IPS DF 6.9 (cell line): ENCODE data around the gene OPCML.

Experiments
- DNase-seq: peaks from one replicate; pipeline ENCODE4 v3.0.0-alpha.2; 2013; ENCODE audit warnings: low read depth, low spot score
- H3K27ac ChIP-seq: one replicate; pipeline ENCODE4 v1.5.1; 2013; ENCODE audit warnings: low read length, control low read depth
- H3K27me3 ChIP-seq: 2 replicates; pipeline ENCODE4 v1.6.1; 2013; ENCODE audit warnings: mild to moderate bottlenecking, low read length; ENCODE audit not compliant: control insufficient read depth, insufficient read depth
- H3K36me3 ChIP-seq: 2 replicates; pipeline ENCODE4 v1.6.1; 2013; ENCODE audit warnings: low read length; ENCODE audit not compliant: control insufficient read depth, insufficient read depth
- H3K4me1 ChIP-seq: 2 replicates; pipeline ENCODE4 v1.6.1; 2013; ENCODE audit warnings: low read length; ENCODE audit not compliant: control insufficient read depth, insufficient read depth
- H3K4me3 ChIP-seq: 2 replicates; pipeline ENCODE4 v1.5.1; 2013; ENCODE audit warnings: mild to moderate bottlenecking, low read length
- H3K9me3 ChIP-seq: 2 replicates; pipeline ENCODE4 v1.6.1; 2013; ENCODE audit warnings: low read length, inconsistent platforms; ENCODE audit not compliant: control insufficient read depth, insufficient read depth
- WGBS: extraction: QIAGEN DNeasy Blood & Tissue Kit; methylation state at CpG from one replicate; pipeline ENCODE4 v1.1.7; 2013; ENCODE audit warnings: mixed read lengths, missing lambda C conversion rate; ENCODE audit not compliant: insufficient read length, insufficient coverage; 5-methylcytosine and 5-hydroxymethylcytosine counted together

OPCML gene

GRCh38 chr11:132590986-132591385 is 941.3 kb downstream of the OPCML start:
- WGBS, result no CpG with 5 or more reads among the region's 5 CpGs
- no peak overlapping the region for H3K4me3 ChIP-seq
- H3K4me1 ChIP-seq, result 0 out of 2 replicates have a peak, but pooled peaks cover 1% of the 10 kb centered on the region
- DNase-seq, result no peak
- no peaks in the 10 kb centered on the region for H3K36me3 ChIP-seq
- H3K9me3 ChIP-seq, result no peaks in the 10 kb centered on the region
- no peaks in the 10 kb centered on the region for H3K27me3 ChIP-seq
- no peak overlapping the region for H3K27ac ChIP-seq

DNA sequence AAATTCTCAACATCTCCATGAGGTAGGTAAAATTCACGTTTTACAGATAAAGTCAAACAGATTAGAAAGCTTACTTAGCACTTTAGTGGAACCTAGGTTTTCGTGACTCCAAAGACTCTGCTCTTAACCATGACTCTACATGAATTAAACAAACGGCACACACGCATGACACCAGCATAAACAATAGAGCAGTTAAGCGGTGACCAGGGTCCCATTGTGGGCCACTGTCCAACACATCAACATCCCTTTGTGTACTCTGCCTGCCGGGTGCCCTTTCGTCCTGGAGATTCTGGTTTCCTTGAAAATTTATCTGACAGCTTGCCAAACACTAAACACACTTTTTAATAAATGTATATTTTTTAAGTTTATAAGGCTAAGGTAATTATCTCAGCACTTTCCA is 941.7 kb downstream of the OPCML start:
- Histone ChIP-seq H3K4me1 (0 out of 2 replicates have a peak, but pooled peaks cover 1% of the 10 kb centered on the region), H3K27me3 (no peaks in the 10 kb centered on the region), H3K27ac (no peak overlapping the region), H3K9me3 (no peaks in the 10 kb centered on the region), H3K36me3 (no peaks in the 10 kb centered on the region), H3K4me3 (no peak overlapping the region)
- DNase-seq, result no peak
- WGBS, result no CpG with 5 or more reads among the region's 7 CpGs

- H3K4me1 ChIP-seq, result 0 out of 2 replicates have a peak, but pooled peaks cover 1% of the 10 kb centered on the region
- H3K36me3 ChIP-seq, result no peaks in the 10 kb centered on the region
- no peak for DNase-seq
- no peaks in the 10 kb centered on the region for H3K9me3 ChIP-seq
- H3K4me3 ChIP-seq, result no peak overlapping the region
- H3K27me3 ChIP-seq, result no peaks in the 10 kb centered on the region
- no peak overlapping the region for H3K27ac ChIP-seq
- 100% methylated on average over 1 of the region's 1 CpG for WGBS
Observed at GRCh38 chr11:132589791-132590190, 942.5 kb downstream of the OPCML start.

GRCh38 chr11:132588366-132588765 is 943.9 kb downstream of the OPCML start:
- Histone ChIP-seq H3K4me3 (no peak overlapping the region), H3K27ac (no peak overlapping the region), H3K4me1 (0 out of 2 replicates have a peak, but pooled peaks cover 1% of the 10 kb centered on the region), H3K9me3 (no peaks in the 10 kb centered on the region), H3K36me3 (no peaks in the 10 kb centered on the region), H3K27me3 (no peaks in the 10 kb centered on the region)
- no peak for DNase-seq

- no peaks in the 10 kb centered on the region for H3K27me3 ChIP-seq
- no peaks in the 10 kb centered on the region for H3K4me1 ChIP-seq
- H3K4me3 ChIP-seq, result no peak overlapping the region
- no CpG with 5 or more reads among the region's 2 CpGs for WGBS
- no peak overlapping the region for H3K27ac ChIP-seq
- DNase-seq, result no peak
- no peaks in the 10 kb centered on the region for H3K36me3 ChIP-seq
- H3K9me3 ChIP-seq, result no peaks in the 10 kb centered on the region
Observed at GRCh38 chr11:132587716-132588115, 944.6 kb downstream of the OPCML start.

DNA sequence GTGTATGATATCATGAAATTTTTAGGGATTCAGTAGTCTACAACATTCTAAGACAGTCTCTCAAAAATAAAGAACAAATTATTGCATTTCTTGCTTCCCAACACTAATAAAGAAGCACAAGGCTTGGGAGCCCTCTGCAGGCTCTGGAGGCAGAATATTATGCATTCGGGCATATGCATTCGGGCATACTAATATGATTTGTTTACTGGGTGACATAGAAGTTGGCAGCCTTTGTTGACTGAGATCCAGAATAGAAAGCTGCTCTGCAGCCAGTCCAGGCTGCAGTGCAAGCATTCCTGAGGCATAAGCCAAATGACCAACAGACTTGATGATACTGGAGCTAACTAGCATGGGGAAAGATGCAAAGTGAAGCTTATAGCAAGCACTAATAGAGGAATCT is 945.5 kb downstream of the OPCML start:
- WGBS, result no CpG with 5 or more reads among the region's 2 CpGs
- Histone ChIP-seq H3K9me3 (no peaks in the 10 kb centered on the region), H3K4me1 (no peaks in the 10 kb centered on the region), H3K27ac (no peak overlapping the region), H3K4me3 (no peak overlapping the region), H3K36me3 (no peaks in the 10 kb centered on the region), H3K27me3 (no peaks in the 10 kb centered on the region)
- no peak for DNase-seq

DNA sequence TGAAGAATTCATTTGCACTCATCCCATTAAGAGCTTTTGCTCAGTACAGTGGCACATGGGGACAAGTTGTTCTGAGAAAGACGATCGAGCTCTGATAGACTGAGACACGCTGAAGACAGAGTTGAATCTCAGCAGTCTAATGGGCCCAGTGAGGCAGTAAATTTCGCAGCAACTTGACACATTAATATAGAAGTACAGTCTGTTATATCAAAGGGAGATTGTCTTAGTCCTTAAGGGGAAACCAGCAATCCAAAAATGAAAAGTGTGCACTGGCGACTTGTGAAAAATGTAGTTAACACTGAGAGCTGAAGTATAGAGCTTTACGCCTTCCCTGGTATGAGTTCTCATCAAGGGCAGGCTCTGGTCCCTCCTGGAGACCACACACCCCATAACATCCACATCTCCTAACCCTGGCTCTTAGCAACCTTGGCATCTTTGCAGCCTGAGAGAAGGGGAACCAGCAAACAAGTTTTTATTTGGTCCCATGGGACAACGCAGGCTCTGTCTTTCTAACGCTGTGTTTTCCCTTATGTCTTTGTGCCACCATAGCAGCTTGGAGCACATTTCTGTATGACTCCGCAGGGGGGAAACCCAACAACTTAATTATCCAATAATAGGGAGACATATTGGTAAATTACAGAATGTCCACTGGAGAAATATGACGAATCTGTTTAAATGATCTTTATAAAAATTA is 952.5 kb downstream of the OPCML start:
- WGBS, result no CpG with 5 or more reads among the region's 10 CpGs
- no peaks in the 10 kb centered on the region for H3K27me3 ChIP-seq
- DNase-seq, result no peak
- H3K9me3 ChIP-seq, result no peaks in the 10 kb centered on the region
- no peaks in the 10 kb centered on the region for H3K36me3 ChIP-seq
- no peak overlapping the region for H3K27ac ChIP-seq
- H3K4me1 ChIP-seq, result peaks cover 4% of the 10 kb centered on the region
- H3K4me3 ChIP-seq, result no peak overlapping the region

- DNase-seq, result no peak
- Histone ChIP-seq H3K4me3 (no peak overlapping the region), H3K4me1 (peaks cover 4% of the 10 kb centered on the region), H3K36me3 (no peaks in the 10 kb centered on the region), H3K27me3 (no peaks in the 10 kb centered on the region), H3K9me3 (no peaks in the 10 kb centered on the region), H3K27ac (no peak overlapping the region)
- WGBS, result no CpG with 5 or more reads among the region's 3 CpGs
Observed at GRCh38 chr11:132579136-132579535, 953.2 kb downstream of the OPCML start.

- Histone ChIP-seq H3K27me3 (no peaks in the 10 kb centered on the region), H3K27ac (no peak overlapping the region), H3K9me3 (no peaks in the 10 kb centered on the region), H3K4me3 (no peak overlapping the region), H3K36me3 (no peaks in the 10 kb centered on the region), H3K4me1 (peaks cover 4% of the 10 kb centered on the region)
- no CpG with 5 or more reads among the region's 1 CpG for WGBS
- no peak for DNase-seq
Observed at GRCh38 chr11:132578580-132578979, 953.7 kb downstream of the OPCML start.

DNA sequence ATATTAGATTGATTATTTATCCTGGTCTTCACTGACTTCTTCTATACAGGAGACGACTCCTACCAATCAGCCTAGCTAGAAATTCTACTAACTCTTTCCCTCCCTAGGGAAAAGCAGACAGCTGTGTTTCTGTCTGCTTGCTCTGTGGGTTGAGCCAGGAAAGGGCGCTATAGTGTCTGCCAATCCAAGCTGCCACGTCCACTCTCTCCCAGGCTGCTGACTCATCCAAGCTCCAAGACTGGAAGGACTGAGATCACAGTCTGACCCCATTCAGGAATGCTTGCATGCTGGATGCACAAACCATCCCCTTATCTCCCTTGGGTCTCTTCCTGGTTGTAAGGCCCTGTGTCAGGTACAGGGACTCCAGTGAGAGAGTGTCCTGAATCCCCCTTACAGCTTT is 955.6 kb downstream of the OPCML start:
- no CpG with 5 or more reads among the region's 3 CpGs for WGBS
- H3K4me1 ChIP-seq, result peaks cover 4% of the 10 kb centered on the region
- H3K4me3 ChIP-seq, result no peak overlapping the region
- H3K36me3 ChIP-seq, result no peaks in the 10 kb centered on the region
- H3K27me3 ChIP-seq, result no peaks in the 10 kb centered on the region
- H3K9me3 ChIP-seq, result no peaks in the 10 kb centered on the region
- peak; percentile 9 for DNase-seq
- H3K27ac ChIP-seq, result no peak overlapping the region
